ENCODE data around the gene KATNB1.

DNA sequence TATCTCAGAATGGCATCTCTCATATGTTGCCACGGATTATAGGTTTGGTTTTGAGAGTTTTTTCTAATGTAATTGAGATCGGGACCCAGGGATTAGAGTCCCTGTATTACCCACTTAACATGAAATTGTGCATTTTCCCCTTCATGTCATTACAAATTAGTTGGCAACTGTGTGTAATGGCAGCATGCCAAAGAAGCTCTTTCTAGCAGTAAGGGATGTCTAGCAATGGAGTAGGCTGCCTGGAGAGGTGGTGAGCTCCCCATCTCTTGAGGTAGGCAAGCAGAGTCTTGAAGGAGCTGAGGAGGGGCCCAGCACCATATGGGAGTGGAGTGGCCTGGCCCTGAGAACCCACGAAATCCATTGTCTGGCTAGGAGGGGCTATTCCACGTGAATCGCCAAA lies 10.0 kb upstream of the KATNB1 start:
- TF ChIP-seq, protein P1, sequence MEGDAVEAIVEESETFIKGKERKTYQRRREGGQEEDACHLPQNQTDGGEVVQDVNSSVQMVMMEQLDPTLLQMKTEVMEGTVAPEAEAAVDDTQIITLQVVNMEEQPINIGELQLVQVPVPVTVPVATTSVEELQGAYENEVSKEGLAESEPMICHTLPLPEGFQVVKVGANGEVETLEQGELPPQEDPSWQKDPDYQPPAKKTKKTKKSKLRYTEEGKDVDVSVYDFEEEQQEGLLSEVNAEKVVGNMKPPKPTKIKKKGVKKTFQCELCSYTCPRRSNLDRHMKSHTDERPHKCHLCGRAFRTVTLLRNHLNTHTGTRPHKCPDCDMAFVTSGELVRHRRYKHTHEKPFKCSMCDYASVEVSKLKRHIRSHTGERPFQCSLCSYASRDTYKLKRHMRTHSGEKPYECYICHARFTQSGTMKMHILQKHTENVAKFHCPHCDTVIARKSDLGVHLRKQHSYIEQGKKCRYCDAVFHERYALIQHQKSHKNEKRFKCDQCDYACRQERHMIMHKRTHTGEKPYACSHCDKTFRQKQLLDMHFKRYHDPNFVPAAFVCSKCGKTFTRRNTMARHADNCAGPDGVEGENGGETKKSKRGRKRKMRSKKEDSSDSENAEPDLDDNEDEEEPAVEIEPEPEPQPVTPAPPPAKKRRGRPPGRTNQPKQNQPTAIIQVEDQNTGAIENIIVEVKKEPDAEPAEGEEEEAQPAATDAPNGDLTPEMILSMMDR (IDR thresholded peaks at IDR 0.05; ENCODE audit: low read length), result no peak
- TF ChIP-seq EZH2 (IDR thresholded peaks at IDR 0.05; ENCODE audit: borderline replicate concordance, low read length), result no peak
